GM19351 (cell line): ENCODE measurements around the gene CHRNA3.
A peak's percentile ranks its signal among the peaks of the same experiment; 100 is the strongest.
"Not testable (repeated sequence)": the region's sequence is repeated elsewhere in the genome, so short reads cannot be mapped to it uniquely, and the experiment has no call there.

Experiments used
- ATAC-seq: cut with Tn5 transposase; IDR thresholded peaks from one replicate; pipeline ENCODE4 v1.9.1; 2021; ENCODE audit warnings: mild to moderate bottlenecking, moderate library complexity; ENCODE audit not compliant: unreplicated experiment

Gene CHRNA3

GRCh38 chr15:78564743-78565096 is 56.1 kb downstream of the CHRNA3 start:
- peak; percentile 8 for ATAC-seq

GRCh38 chr15:78563092-78563491 is 57.7 kb downstream of the CHRNA3 start:
- ATAC-seq: no peak

DNA sequence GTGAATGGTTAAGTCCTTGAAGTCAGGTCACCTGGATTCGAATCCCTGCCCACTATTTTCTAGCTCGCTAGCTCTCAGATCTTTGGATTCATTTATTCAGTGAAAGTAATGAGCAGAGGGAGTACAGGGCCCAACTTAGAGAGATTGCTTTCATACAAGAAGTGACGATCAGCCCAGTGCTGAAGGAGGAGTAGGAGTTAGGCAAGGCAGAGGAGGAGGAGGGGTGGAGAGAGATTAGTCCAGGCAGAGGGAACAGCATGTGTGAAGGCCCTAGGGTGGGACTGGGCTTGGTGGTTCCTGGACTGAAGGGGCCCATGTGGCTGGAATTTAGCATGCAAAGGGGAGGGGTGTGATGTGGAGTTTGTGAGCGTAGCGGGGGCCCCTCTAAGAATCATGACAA is 59.3 kb downstream of the CHRNA3 start:
- no peak for ATAC-seq

- not testable (repeated sequence) for ATAC-seq
Measured at GRCh38 chr15:78560201-78560600, 60.6 kb downstream of the CHRNA3 start.

GRCh38 chr15:78552597-78552996 is 68.2 kb downstream of the CHRNA3 start:
- no peak for ATAC-seq

DNA sequence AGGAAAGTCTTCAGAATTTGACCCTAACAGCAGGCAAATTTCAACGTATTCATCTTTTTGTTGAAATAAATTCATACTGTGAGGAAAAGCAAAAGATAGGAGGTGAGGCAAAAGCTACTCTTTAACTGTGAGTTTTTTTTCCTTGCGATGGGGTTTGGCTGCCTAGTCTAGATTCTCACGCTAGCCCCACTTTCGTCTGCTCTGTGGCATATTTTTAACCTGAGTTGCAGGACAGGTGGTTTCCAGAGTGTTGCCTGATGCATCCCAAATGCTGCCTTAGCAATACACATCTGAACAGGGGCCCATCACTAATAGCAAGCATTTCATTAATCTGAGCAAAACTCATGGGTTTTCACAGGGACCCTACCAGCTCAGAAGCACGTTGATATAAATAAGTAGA is 68.9 kb downstream of the CHRNA3 start:
- ATAC-seq: no peak

DNA sequence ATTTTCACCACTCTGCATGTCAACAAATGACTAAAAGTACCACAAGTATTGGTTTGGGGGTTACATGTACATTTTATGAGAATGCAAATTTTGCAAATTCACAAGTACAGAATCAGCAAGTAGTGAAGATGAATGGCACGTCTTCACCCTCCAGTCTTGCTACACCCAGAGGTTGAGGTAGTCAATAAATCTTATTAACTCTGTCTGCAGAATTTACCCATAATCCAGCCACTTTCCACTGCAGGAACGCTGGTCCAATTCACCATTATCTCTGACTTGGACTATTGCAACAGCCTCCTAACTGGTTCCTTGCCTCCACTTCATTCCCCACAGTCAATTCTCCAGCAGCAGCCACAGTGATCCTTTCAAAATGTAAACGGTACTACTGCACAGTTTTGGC is 70.0 kb downstream of the CHRNA3 start:
- no peak for ATAC-seq

GRCh38 chr15:78550194-78550593 is 70.6 kb downstream of the CHRNA3 start:
- ATAC-seq: no peak
